Sigmoid colon (tissue), 7 donors: ENCODE measurements around the gene C2. TPM values are rescaled to one million over a fixed set of nuclear protein-coding genes. Genes with fewer than 3 reads are reported as not detected.

Experiments used
- DNase-seq: peaks from one replicate; pipeline ENCODE4 v3.0.0-alpha.2; 2019
- H3K27ac ChIP-seq, 4 donors: fragments of 200-600 bp; sonication (generic); one replicate each; pipeline ENCODE4 v1.5.1; 2016 to 2019; ENCODE audit warnings: mild to moderate bottlenecking in 1 of 4
- H3K27me3 ChIP-seq, 3 donors: fragments of 200-600 bp; sonication (generic); one replicate each; pipeline ENCODE4 v1.5.1; 2019; ENCODE audit warnings: mild to moderate bottlenecking in 1 of 3
- H3K36me3 ChIP-seq, 4 donors: fragments of 200-600 bp; sonication (generic); one replicate each; pipeline ENCODE4 v1.5.1; 2016 to 2019
- H3K4me1 ChIP-seq, 4 donors: fragments of 200-600 bp; sonication (generic); one replicate each; pipeline ENCODE4 v1.5.1; 2017 to 2019
- H3K4me3 ChIP-seq, 4 donors: fragments of 200-600 bp; sonication (generic); one replicate each; pipeline ENCODE4 v1.5.1; 2017 to 2019; ENCODE audit warnings: mild to moderate bottlenecking in 2 of 4, moderate library complexity in 1 of 4
- H3K9me3 ChIP-seq, 4 donors: fragments of 200-600 bp in 3 of 4; sonication (generic) in 3 of 4; one replicate each; pipeline versions ENCODE4 v1.5.1 to v1.6.1; 2013 to 2019
- CTCF ChIP-seq, 4 experiments: fragments of 450-650 bp in 3 of 4; fragments of 200-600 bp in 1 of 4; IDR thresholded peaks; one replicate each; pipeline ENCODE4 v1.5.1; 2016 to 2019; ENCODE audit warnings: antibody characterized with exemption in 4 of 4, mild to moderate bottlenecking in 3 of 4, moderate library complexity in 2 of 4
- EP300 ChIP-seq, 4 donors: sonication (generic); formaldehyde crosslinking; IDR thresholded peaks; one replicate each; pipeline ENCODE4 v1.6.1; 2017; ENCODE audit warnings: antibody characterized with exemption in 4 of 4
- POLR2A ChIP-seq, 2 donors: fragments of 450-650 bp; IDR thresholded peaks; one replicate each; pipeline ENCODE4 v1.6.1; 2016; ENCODE audit warnings: antibody characterized with exemption in 2 of 2, mild to moderate bottlenecking in 2 of 2, moderate library complexity in 2 of 2
- POLR2AphosphoS5 ChIP-seq, 4 donors: sonication (generic); formaldehyde crosslinking; IDR thresholded peaks; one replicate each; pipeline ENCODE4 v1.6.1; 2017; ENCODE audit warnings: antibody characterized with exemption in 4 of 4
- WGBS, 2 donors: extraction: QIAGEN DNeasy Blood & Tissue Kit; methylation state at CpG; one replicate each; pipeline ENCODE4 v1.1.7; 2013; 5-methylcytosine and 5-hydroxymethylcytosine counted together
- intact Hi-C: fragments of 100-400 bp; cut with DNase I; formaldehyde crosslinking; loops from one replicate; pipeline ENCODE4 v1.15.1; 2023
- polyA plus RNA-seq, 3 donors: library from polyadenylated mRNA; stranded (reverse); fragments of 200-250 nt; gene quantifications; one replicate each; pipeline ENCODE4 v1.2.3, GENCODE V29; 2013
- total RNA-seq, 4 donors: library from RNA; depleted of rRNA; stranded (reverse); fragments of >200 nt; gene quantifications; one replicate each; pipeline ENCODE4 v1.1.0, GENCODE V29; 2016
- donor health status: healthy with polysubstance abuse.
- donor health status: Bipolar disorder and iron deficiency.
- donor health status: healthy.

The C2 gene
- total and polyA plus RNA-seq, 7 donors, result 4.9 to 39.2 (median 15.7) TPM

- Histone ChIP-seq H3K4me3 (no peak overlapping the region), H3K4me1 (peaks cover 0 to 17% (median 15%) of the 10 kb centered on the region in 4 donors), H3K9me3 (no peaks in the 10 kb centered on the region), H3K36me3 (peaks cover 18 to 94% (median 69%) of the 10 kb centered on the region in 4 donors), H3K27me3 (no peaks in the 10 kb centered on the region), H3K27ac (no peak overlapping the region)
- intact Hi-C loops, result no loop called here
- DNase-seq, result no peak
- 94 to 97% methylated on average over 7 of the region's 7 CpGs for WGBS, 2 donors
- TF ChIP-seq POLR2AphosphoS5 (IDR thresholded peaks at IDR 0.05), result no peak
- no peak for TF ChIP-seq EP300 (IDR thresholded peaks at IDR 0.05)
- no peak for TF ChIP-seq CTCF (IDR thresholded peaks at IDR 0.05)
Observed at GRCh38 chr6:31966506-31966905, 39.0 kb downstream of the C2 start.

- TF ChIP-seq POLR2AphosphoS5 (IDR thresholded peaks at IDR 0.05) (no peak), POLR2A (IDR thresholded peaks at IDR 0.05) (no peak), CTCF (IDR thresholded peaks at IDR 0.05) (no peak), EP300 (IDR thresholded peaks at IDR 0.05) (no peak)
- Histone ChIP-seq H3K27me3 (no peaks in the 10 kb centered on the region), H3K36me3 (peaks cover 11 to 86% (median 62%) of the 10 kb centered on the region in 4 donors), H3K9me3 (no peaks in the 10 kb centered on the region), H3K4me1 (peaks cover 0 to 19% (median 17%) of the 10 kb centered on the region in 4 donors), H3K27ac (no peak overlapping the region), H3K4me3 (no peak overlapping the region)
- DNase-seq, result no peak
- intact Hi-C loops, result no loop called here
- WGBS, 2 donors, result 80 to 89% methylated on average over 10 of the region's 10 CpGs
Observed at GRCh38 chr6:31966997-31967925, 39.7 kb downstream of the C2 start.

GRCh38 chr6:31967926-31968320, 40.4 kb downstream of the C2 start:
- Histone ChIP-seq H3K27me3 (no peaks in the 10 kb centered on the region), H3K9me3 (no peaks in the 10 kb centered on the region), H3K4me1 (peaks cover 0 to 23% (median 21%) of the 10 kb centered on the region in 4 donors), H3K27ac (no peak overlapping the region), H3K36me3 (peaks cover 5 to 79% (median 55%) of the 10 kb centered on the region in 4 donors), H3K4me3 (no peak overlapping the region)
- 86 to 91% methylated on average over 3 of the region's 3 CpGs for WGBS, 2 donors
- DNase-seq, result no peak
- TF ChIP-seq EP300 (IDR thresholded peaks at IDR 0.05) (no peak), POLR2AphosphoS5 (IDR thresholded peaks at IDR 0.05) (no peak), POLR2A (IDR thresholded peaks at IDR 0.05) (no peak), CTCF (IDR thresholded peaks at IDR 0.05) (no peak)
- intact Hi-C loops, result no loop called here

GRCh38 chr6:31968326-31968725, 40.8 kb downstream of the C2 start:
- no peak for TF ChIP-seq POLR2A (IDR thresholded peaks at IDR 0.05)
- TF ChIP-seq EP300 (IDR thresholded peaks at IDR 0.05), result no peak
- TF ChIP-seq POLR2AphosphoS5 (IDR thresholded peaks at IDR 0.05), result no peak
- TF ChIP-seq CTCF (IDR thresholded peaks at IDR 0.05), result no peak
- Histone ChIP-seq H3K4me1 (peaks cover 0 to 27% (median 25%) of the 10 kb centered on the region in 4 donors), H3K4me3 (no peak overlapping the region), H3K9me3 (no peaks in the 10 kb centered on the region), H3K27me3 (no peaks in the 10 kb centered on the region), H3K36me3 (peaks cover 5 to 75% (median 51%) of the 10 kb centered on the region in 4 donors), H3K27ac (no peak overlapping the region)
- intact Hi-C loops, result no loop called here
- WGBS, 2 donors, result 90% methylated on average over 11 of the region's 11 CpGs
- DNase-seq, result no peak
